SHP77 (cell line): ENCODE measurements around the gene USH2A.

Experiments
- DNase-seq, 2 experiments: peaks; one replicate each; lab custom pipeline; 2025; lab: John Stamatoyannopoulos, UW

USH2A gene

DNA sequence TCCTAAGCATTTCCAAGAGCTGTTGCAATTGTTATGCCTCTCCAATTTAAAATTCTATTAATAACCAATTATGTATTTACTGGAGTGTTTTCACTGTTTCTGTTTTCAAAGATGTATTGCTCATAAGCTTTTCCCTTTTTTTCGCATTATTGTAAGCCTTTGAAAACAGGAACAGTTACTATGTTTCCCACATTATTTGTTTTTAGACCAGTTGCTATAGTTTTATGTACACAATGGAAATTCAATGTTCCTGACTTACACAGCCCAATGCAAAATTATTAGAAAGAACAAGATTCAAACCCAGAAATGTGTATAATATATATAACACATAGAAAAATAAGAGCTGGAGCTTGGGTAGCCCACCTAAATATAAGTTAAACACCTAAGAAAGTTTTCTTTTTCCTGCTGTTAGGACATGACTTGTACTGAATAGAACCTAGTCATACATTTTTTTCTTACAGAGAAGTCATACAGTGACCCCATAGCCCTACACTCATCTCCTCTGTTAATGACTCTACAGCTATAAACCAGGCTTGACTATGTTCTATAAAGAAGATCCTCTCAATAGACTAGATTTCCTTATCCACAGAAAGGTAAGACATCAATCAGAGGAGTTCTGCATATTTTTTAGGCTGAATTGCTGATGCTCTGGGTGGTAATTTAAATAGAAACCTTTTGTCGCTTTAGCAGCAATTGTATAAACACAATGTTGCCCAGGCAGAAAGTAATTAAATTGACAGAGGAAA is 299.6 kb downstream of the USH2A start:
- no peak for DNase-seq

DNA sequence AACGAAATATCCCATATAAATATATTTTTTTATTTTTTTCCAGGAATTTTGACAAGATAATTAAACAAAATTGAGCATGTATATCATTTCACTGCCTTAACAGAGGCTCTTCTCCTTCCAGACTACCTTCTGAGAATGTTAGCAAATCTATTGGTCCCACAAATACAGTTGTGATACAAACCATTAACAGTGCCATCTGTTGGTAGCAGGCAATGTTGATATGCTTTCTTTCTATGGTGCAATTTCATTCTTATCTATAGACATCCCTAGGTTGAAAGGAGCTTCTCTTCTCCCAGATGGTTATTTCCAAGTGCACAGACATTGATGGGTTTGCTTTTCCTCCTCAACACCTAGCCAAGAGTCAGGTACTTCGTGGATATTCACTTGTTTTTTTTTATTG is 303.6 kb downstream of the USH2A start:
- peak; percentile 4 to 7 for DNase-seq

DNA sequence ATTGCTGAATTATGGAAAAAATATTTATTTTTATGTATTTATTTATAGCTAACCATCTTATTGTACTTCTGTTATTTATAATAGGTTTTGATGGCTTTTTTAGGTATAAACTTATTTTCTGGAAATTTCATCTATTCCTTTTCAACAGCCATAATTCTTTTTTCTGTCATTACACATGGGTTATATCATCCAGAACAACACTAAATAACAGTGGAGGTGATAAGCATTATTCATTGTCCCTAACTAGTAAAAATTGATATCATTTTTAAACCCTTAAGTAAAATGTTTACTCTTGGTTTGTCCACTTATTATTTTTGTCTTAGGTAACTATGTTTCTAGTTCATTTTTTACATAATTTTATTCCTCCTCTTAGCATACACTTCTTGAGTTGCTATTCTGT is 309.1 kb downstream of the USH2A start:
- DNase-seq = no peak

DNA sequence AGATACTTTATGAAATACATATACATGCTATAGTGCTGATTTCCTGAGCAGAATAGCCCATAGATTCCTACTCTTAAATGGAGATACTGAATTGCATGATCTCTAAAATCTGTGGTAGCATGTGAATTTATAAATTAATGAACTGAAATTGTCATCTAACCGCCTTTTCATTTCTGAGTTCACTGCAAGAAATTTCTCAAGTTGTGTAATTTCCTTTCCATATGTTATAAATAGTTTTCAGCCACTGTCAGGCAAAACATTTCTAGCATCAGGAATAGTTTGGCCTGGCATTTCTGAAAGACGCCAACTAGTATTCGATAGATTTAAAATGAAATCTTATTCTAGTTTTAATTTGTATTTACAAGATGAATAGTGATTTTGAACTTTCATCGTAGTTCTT is 310.1 kb downstream of the USH2A start:
- DNase-seq = no peak

DNA sequence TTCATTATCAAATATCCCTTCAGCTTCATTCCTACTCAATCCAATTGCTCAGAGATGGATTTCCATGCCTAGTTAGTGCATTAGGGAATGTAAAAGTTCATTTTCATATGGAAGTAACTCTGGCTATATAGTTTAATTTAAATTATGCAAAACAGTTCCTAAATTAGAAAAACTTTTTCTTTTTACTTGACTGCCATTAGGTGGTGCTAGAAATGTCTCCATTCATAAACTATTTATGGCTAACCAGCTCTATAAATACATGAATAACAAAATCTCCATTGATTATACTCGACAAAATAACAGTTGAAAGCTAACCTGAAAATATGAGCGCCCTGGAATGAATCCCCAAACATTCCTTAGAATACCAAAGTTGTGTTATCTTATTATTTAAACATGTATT is 311.4 kb downstream of the USH2A start:
- DNase-seq = no peak

DNA sequence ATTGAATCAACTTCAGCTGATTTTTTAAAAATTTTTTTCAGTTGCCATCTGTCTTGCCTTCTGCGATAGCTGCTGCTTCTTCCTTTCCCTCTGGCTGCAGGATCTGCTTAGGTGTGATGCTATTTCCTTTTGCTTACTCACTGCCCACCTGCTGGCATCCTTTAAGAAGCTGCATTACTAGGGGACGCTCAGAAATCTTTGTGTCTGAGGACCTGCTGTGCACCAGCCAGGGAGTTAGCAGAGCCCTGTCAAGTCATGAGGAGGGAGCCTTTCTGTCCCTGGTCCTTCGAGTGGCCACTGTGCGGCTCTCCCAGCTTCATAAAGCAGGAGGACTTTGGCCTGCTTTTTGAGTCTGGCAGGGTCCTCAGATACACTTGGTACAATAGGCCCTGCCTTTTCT is 327.8 kb downstream of the USH2A start:
- DNase-seq = no peak

DNA sequence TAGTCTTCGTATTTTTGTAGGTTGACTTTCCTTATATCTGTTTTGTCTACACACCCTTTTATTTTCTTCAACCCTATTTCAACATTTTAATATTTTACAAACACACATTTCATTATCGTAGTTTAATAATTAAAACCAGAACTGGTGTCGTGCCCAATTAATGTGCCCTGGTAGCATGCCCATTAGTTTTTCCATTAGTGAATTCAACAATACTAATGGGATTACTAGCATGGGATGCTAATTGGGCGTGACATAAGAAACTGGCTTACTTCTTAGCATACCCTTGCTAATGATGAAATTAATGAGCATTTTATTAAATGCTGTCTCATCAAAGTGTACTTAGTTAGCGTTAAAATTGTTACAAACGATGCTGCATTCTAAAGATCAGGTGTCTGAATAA is 332.7 kb downstream of the USH2A start:
- DNase-seq = no peak

DNA sequence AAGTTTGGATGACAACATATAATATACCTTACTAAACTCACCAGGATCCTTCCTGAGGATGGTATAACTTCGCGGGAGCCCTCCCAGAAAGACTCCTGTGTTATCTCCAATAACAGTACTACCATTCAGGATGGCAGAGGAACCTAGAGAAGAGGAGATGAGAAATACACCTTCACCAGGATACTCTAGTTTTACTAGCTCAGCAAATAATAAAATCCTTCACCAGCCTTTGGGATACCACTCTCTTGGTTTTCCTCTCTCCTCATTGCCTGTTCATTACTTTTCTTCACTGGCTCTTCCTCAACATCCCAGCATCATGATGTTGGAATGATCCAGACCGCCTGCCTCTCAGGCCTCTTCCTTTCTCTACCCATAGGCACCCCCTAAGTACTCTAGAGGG is 336.6 kb downstream of the USH2A start:
- no peak for DNase-seq

DNA sequence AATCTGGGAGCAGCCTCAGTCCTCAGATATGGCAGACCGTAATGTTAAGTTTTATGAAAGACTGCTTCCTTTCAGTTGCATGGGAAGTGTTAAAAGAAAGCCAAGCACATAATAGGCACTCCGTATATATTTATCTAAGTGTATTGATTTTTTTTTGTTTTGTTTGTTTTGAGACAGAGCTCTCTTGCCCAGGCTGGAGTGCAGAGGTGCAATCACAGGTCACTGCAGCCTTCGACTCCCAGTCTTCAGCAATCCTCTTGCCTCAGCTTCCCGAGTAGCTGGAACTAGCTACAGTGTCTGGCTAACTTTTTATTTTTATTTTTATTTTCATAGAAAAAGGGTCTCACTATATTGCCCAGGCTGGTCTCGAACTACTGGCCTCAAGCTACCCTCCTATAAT is 341.8 kb downstream of the USH2A start:
- no peak for DNase-seq

DNA sequence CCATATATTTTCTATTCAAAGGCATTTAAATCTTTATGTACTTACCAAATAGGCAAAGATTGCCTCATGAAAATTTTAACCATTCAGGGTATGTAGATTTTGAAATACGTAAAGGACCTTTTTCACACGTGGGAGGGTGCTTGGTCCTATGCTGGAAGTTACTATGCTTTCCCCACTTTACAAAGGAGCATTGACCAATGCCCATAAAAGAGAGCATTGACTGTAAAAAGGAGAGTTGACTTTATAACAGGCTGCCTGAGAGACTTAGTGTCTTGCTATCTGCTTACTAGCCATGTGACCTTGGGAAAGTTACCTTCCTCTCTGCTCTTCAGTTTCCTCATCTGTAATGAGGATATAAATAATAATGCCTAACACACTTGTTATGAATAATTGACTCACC is 346.5 kb downstream of the USH2A start:
- no peak for DNase-seq

DNA sequence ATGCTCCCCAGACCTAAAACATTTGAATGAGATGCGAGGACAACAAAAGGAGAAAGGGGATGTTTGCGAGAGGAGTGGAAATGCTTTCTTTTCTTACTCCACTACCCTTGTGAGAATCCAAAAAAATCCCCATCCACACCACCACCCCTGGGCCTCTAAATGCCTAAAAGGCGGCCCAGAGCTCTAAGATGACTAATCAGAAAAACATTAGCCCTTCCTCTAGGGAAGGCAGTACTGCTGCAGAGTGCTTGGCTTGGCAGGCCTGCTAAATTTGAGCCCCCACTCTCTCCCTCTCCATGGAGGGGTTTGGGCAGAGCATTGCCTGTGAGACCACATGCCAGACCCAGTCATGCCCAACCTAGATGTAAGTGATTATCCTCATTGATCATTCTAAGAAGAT is 347.9 kb downstream of the USH2A start:
- no peak for DNase-seq

DNA sequence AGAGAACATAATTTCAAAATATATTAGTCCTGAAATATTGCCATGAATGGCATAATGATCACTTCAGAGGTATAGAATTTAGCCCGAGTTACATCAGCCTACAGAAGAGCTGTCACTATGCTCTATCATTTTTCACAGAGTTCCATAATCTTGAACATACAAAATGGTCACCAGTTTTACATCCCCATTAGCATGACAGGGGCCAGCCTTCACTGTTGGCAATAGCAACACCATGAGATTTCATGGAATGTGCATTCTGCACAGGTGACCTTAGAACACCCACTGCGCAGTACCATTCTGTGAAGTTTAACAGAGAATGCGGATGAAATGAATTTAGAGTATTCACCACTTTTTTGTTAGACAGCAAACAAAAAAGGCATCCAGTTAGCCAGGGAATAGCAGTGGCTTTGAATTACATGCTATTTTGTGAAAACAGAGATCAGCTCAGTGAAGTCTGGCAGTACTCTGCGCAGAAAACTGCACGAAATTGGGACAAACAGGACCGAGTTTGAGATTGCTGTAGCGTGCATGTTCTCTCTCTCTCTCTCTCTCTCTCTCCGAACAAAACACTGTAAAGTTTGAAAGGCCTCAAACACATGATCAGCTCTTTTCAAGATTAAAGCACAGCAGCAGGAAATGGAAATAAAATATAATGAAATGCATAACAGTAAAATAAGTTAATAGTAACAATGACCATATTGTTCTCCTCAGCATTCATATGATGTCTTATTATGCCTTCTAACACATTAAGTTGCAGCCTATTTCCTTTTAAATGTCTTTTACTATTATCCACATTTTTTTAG is 349.3 kb downstream of the USH2A start:
- no peak for DNase-seq

DNA sequence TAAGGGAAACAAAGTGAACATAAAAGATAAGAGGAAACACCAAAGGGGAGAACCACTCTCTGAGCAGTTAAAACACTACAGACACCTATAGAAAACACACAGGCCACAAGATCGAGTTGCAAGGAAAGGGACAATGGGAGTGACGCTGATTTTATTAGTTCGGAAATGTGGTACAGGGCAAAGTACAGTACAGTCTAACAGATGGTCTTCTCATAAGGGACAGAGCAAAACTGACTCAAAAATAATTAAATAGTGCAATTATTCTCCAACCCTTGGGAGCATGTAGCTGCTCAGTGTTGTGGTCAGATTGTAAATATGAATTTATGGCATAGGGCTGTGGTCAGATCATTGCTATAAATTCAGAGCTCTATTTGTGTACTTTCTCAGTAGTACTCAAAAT is 352.0 kb downstream of the USH2A start:
- no peak for DNase-seq

DNA sequence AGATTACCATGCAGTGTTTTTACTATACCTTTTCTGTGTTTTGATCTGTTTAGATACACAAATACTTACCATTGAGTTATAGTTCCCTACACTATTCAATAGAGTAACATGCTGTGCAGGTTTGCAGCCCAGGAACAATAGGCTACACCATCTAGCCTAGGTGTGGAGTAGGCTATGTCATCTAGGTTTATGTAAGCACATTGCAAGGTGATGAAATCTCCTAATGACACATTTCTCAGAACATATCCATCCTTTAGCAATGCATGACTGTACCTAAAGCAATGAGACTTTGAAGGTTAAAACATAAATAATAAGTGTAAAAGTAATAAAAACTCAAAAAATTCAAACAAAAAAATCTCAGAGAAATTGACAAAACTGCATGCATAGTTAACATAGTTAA is 358.6 kb downstream of the USH2A start:
- DNase-seq = no peak

DNA sequence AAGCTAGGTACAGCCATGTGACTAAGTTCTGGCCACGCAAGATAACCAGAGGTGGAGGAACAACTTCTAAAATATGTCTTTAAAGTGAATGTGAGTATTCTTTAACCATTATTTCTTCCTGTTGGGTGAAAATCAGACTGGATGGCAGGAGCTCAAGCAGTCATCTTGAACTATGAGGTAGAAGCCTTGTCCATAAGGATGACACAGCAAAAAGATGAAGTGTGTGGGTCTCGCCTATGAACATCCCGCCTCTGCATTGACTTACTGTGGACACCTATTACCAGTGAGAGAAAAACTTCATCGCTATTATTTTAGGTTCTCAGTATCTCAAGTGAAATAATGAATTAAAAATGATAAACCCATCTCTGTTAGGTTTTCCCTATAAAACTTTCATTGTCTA is 365.3 kb downstream of the USH2A start:
- DNase-seq = no peak

DNA sequence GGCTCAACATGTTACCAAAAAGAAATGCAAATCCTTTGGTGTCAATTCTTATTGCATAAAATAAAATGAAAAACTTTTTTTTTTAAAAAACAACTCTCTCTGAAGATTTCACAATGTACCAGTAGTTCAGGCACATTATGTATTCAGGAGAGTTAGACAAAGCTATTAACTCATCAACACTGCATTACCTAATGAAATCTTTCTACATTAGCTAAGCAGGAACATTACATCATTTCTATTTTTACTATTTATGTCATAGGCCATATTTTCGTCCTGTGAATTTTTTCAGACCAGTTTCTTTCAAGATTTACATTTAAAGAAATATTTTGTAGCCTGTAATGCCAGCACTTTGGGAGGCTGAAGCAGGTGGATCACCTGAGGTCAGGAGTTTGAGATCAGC is 366.2 kb downstream of the USH2A start:
- no peak for DNase-seq

DNA sequence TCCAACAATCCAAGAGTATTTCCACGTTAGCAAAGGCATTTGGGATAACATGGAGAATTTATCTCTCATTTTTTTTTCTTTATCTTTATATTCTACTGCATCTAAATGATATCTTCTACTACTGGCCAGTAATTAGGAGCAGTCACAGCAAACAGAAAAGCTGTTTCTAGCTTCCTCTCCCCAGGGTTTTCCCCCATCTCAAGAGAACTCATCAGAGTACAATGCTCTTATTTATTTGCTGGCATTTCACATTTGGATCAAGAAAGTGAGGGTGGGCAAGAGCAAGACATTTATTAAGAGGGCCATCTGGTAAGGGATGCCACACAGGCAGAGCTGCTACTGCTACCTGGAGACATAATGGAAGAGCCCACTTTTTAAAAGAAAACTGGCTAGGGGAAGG is 368.2 kb downstream of the USH2A start:
- DNase-seq = no peak

DNA sequence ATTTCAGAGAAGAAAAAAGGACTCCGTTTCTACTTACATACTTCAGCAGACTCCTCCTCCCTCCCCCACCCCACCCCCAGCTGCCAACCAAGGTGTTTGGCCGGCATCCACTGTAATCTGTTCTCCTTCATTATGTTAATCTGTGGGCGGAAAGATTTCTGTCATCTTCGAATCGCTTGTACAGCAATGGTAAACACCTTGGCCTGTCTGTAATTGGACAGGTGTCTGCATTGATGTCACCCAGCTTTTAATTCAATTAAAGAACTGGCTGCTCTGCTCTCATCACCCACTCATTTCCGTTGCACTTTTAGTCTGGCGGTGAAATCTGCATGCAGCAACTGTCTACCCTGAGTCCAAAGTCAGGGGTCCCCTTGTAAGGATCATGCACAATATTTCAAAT is 368.6 kb downstream of the USH2A start:
- no peak for DNase-seq

DNA sequence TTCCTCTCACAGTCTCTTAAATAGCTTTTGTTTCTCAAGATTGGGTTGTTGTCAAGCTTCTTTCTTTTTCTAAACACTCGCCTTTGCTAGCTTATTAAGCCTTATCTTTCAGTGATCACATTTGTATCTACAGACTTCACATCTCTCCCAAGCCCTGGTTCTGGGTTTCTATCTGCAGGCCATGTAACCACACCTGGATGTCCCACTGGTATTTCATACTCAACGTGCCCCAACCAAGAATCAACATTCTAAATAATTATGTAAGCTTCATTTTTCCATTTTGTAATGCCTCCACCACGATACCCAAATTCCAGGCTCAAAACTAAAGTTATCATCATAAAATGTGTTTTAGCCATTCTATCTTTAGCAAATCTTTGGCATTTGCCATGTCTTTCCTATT is 372.2 kb downstream of the USH2A start:
- no peak for DNase-seq

DNA sequence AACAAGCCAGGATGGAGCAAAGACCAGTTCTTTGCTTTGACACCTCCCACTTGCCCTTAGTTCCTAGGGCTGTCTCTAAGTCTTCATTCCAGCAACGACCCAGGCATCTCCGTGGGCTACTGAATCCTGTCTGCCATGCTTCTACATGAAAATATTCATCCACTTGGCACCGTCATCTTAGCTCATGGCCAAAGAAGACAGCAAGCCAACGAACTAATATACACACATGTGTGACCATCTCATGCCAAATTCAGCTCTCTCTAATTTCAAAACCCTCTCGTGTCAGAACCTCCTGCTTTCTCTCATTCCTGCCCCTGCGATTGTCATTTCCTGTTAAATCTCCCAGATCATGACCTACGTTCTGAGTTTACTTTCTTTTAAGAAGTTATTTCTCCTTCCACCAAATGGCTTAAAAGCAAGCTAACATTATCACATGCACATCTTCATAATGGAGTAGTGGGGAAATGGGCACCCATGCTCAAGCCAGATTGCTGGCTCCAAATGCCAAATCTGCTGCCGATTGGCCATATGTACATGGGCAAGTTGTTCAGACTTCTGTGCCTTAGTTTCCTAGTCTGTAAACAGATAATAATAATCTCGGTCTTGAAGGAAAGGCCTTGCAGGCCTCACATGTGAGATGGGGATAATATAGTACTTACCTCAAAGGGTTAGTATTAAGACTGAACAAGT is 373.4 kb downstream of the USH2A start:
- no peak for DNase-seq

DNA sequence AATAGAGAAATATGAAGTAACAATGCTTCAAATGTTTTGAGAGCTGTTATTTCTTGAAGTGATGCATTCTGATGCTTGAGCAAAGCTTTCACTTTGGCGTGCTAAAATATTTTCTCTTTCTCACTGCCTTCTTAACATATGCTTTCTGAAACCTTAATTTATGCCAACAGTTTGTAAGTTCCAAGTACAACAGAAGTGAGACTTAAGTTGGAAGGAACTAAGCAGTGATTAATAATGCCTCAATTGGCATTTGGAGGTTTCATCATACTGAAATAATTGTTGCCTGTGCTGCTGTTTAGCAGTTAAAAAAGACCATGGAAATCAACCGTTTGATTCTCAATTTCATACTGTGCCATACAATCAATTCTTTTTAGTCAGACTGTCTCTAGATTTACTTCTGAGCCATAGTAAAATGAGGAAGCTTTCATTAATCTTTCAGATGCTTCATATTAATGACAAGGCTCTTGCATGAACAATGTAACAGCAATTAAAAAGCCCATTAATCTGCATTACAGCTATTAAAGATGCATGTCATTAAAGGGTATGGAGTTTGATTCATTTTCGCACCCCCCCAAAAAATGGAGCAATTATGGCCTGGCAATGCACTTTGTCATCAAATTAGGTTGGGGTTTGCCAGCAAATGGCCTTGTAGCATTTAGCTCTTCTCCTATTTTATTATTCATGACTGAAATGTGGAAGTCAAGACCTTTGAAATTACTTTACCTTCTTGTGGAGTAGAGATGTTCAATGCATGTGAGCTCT is 375.3 kb downstream of the USH2A start:
- no peak for DNase-seq

DNA sequence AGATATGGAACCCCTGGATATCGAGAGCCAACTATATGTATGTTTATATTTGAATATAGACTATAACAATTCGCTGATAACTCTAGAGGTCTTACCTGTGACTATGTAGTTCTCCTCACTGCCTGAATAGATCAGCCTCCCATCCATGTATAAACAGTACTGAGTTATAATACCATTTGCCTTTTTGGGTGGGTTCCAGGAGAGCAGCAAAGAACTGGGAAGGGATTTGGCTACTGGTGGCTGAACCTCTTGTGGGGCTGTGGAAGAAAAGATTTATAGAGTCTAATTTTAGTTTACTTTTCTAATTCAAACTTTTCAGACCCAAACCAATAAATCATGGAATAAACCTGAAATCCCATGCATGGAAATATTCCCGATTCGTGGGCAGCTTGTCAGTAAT is 376.9 kb downstream of the USH2A start:
- DNase-seq = no peak
